OCI-LY1 (cell line): ENCODE data around the gene ZNF134.

ENCODE experiments used
- H2AFZ ChIP-seq: fragments of 200-600 bp; sonication (generic), shearing (Covaris generic); 2 replicates; pipeline ENCODE4 v1.6.0; 2014; ENCODE audit warnings: antibody characterized with exemption, mild to moderate bottlenecking, low read length
- H3F3A ChIP-seq: fragments of 200-600 bp; sonication (generic), shearing (Covaris generic); 2 replicates; pipeline ENCODE4 v1.6.0; 2014; ENCODE audit warnings: mild to moderate bottlenecking, antibody characterized with exemption, low read length, moderate library complexity; ENCODE audit not compliant: insufficient read depth
- H3K27ac ChIP-seq: fragments of 200-600 bp; sonication (generic); 2 replicates; pipeline ENCODE4 v1.5.1; 2014; ENCODE audit warnings: low read length, mixed run types, mild to moderate bottlenecking, low read depth; ENCODE audit not compliant: poor library complexity, severe bottlenecking
- H3K27me3 ChIP-seq: fragments of 200-600 bp; sonication (generic); 2 replicates; pipeline ENCODE4 v1.6.0; 2014; ENCODE audit warnings: antibody characterized with exemption, mild to moderate bottlenecking, low read length, moderate library complexity; ENCODE audit not compliant: insufficient read depth
- H3K36me3 ChIP-seq: fragments of 200-600 bp; sonication (generic); 2 replicates; pipeline ENCODE4 v1.6.1; 2014; ENCODE audit warnings: mild to moderate bottlenecking, antibody characterized with exemption, low read length, moderate library complexity, mixed read lengths; ENCODE audit not compliant: insufficient read depth
- H3K4me1 ChIP-seq: fragments of 200-600 bp; sonication (generic); 2 replicates; pipeline ENCODE4 v1.5.1; 2014; ENCODE audit warnings: mild to moderate bottlenecking, low read length, moderate library complexity; ENCODE audit not compliant: insufficient read depth, severe bottlenecking
- H3K4me2 ChIP-seq: fragments of 200-600 bp; sonication (generic), shearing (Covaris generic); 2 replicates; pipeline ENCODE4 v1.6.1; 2014; ENCODE audit warnings: low read length
- H3K4me3 ChIP-seq: fragments of 200-600 bp; sonication (generic); 2 replicates; pipeline ENCODE4 v1.5.1; 2014; ENCODE audit warnings: low read length, low read depth, mild to moderate bottlenecking, mixed read lengths; ENCODE audit not compliant: poor library complexity, severe bottlenecking
- H3K79me2 ChIP-seq: fragments of 200-600 bp; shearing (Covaris generic); 2 replicates; pipeline ENCODE4 v1.6.1; 2016; ENCODE audit warnings: mixed run types, low read length, mixed read lengths; ENCODE audit not compliant: insufficient read depth
- H3K9ac ChIP-seq: fragments of 200-600 bp; sonication (generic), shearing (Covaris generic); 2 replicates; pipeline ENCODE4 v1.6.1; 2014; ENCODE audit warnings: mild to moderate bottlenecking, low read length, mixed read lengths
- H3K9me2 ChIP-seq: fragments of 200-600 bp; sonication (generic), shearing (Covaris generic); 2 replicates; pipeline ENCODE4 v1.6.1; 2014; ENCODE audit warnings: low read depth, mild to moderate bottlenecking, low read length, mixed read lengths
- H3K9me3 ChIP-seq: fragments of 200-600 bp; shearing (Covaris generic); 2 replicates; pipeline ENCODE4 v1.6.1; 2014; ENCODE audit warnings: low read length, mixed read lengths
- H4K20me1 ChIP-seq: fragments of 200-600 bp; sonication (generic), shearing (Covaris generic); 2 replicates; pipeline ENCODE4 v1.6.0; 2016; ENCODE audit warnings: mild to moderate bottlenecking, low read length; ENCODE audit not compliant: insufficient read depth
- CTCF ChIP-seq: fragments of 200-600 bp; sonication (generic), shearing (Covaris generic); IDR thresholded peaks from 2 replicates; pipeline ENCODE4 v1.5.1; 2017; ENCODE audit warnings: mild to moderate bottlenecking, antibody characterized with exemption, low read length, moderate library complexity, mixed read lengths
- EZH2 ChIP-seq: fragments of 200-600 bp; sonication (generic), shearing (Covaris generic); IDR thresholded peaks from 2 replicates; pipeline ENCODE4 v1.8.0; 2017; ENCODE audit warnings: borderline replicate concordance, mixed run types, mild to moderate bottlenecking, antibody characterized with exemption, low read length, moderate library complexity, mixed read lengths

The ZNF134 gene

DNA sequence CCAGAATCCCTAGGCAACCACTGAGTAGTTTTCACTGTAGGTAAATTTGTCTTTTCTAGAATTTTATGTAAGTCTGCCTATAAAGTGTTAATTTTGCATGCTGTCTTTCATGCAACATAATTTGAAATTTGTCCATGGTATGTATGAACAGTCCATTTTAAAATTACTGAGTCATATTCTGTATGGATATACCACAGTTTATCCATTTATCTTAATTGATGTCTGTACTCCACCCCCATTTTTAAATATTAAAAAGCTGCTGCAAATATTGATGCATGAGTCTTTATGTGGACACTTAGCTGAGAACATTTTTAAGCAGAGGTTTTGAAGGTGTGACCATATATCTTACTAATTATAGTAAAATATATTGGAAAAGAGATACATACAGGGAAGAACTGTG is 9.0 kb downstream of the ZNF134 start:
- TF ChIP-seq EZH2 (no peak), CTCF (no peak)
- no peak overlapping the region for H3K9ac ChIP-seq
- H4K20me1 ChIP-seq: no peaks in the 10 kb centered on the region
- H3K9me2 ChIP-seq: no peaks in the 10 kb centered on the region
- H2AFZ ChIP-seq: no peak overlapping the region
- H3K27ac ChIP-seq: no peak overlapping the region
- peaks cover 67% of the 10 kb centered on the region for H3K36me3 ChIP-seq
- H3K27me3 ChIP-seq: no peaks in the 10 kb centered on the region
- H3K79me2 ChIP-seq: no peaks in the 10 kb centered on the region
- H3K4me1 ChIP-seq: no peaks in the 10 kb centered on the region
- 0 out of 2 replicates have a peak, but pooled peaks cover 3% of the 10 kb centered on the region for H3F3A ChIP-seq
- H3K4me3 ChIP-seq: no peak overlapping the region
- H3K9me3 ChIP-seq: peaks cover 64% of the 10 kb centered on the region
- no peak overlapping the region for H3K4me2 ChIP-seq

GRCh38 chr19:57632987-57633831 is 19.2 kb downstream of the ZNF134 start, which contains the start of gene ZNF211:
TSS of gene ZNF211 (plus strand) at chr19:57633168. CDS start at chr19:57633347, 179 bp downstream.
- H2AFZ ChIP-seq: peak within 1 kb of the TSS; percentile 39
- peak within 1 kb of the TSS; percentile 100 for H3K4me3 ChIP-seq
- peaks cover 15% of the 10 kb centered on the region for H3K9me3 ChIP-seq
- H3K9me2 ChIP-seq: no peaks in the 10 kb centered on the region
- no peak for TF ChIP-seq EZH2
- no peak for TF ChIP-seq CTCF
- H4K20me1 ChIP-seq: no peaks in the 10 kb centered on the region
- peak within 1 kb of the TSS; percentile 98 for H3K4me2 ChIP-seq
- H3K27ac ChIP-seq: no peak within 1 kb of the TSS
- 0 out of 2 replicates have a peak, but pooled peaks cover 5% of the 10 kb centered on the region for H3K79me2 ChIP-seq
- H3F3A ChIP-seq: no peaks in the 10 kb centered on the region
- no peaks in the 10 kb centered on the region for H3K27me3 ChIP-seq
- H3K9ac ChIP-seq: peak within 1 kb of the TSS; percentile 95
- H3K4me1 ChIP-seq: peaks cover 12% of the 10 kb centered on the region
- peaks cover 37% of the 10 kb centered on the region for H3K36me3 ChIP-seq

DNA sequence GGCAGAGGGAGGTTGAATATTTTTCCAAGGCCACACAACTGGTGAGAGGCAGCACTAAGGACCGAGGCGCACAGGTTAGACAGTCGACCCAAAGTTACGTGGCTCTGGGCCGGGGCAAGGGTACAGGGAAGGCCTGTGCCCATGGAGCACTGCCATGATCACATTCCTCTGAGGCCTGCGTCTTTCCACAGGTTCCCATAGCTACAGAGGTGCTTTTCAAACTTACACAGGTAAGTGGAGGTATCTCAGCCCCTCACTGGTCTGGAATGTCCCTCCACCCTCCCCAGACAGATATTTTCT is 19.7 kb downstream of the ZNF134 start:
- H3K4me1 ChIP-seq: peaks cover 12% of the 10 kb centered on the region
- peaks cover 12% of the 10 kb centered on the region for H3K9me3 ChIP-seq
- no peak for TF ChIP-seq EZH2
- no peak for TF ChIP-seq CTCF
- no peak overlapping the region for H3K27ac ChIP-seq
- H2AFZ ChIP-seq: no peak overlapping the region
- peak overlapping the region; percentile 95 for H3K9ac ChIP-seq
- 0 out of 2 replicates have a peak, but pooled peaks cover 5% of the 10 kb centered on the region for H3K79me2 ChIP-seq
- no peaks in the 10 kb centered on the region for H3F3A ChIP-seq
- H3K36me3 ChIP-seq: peaks cover 43% of the 10 kb centered on the region
- H3K9me2 ChIP-seq: no peaks in the 10 kb centered on the region
- no peaks in the 10 kb centered on the region for H3K27me3 ChIP-seq
- peak overlapping the region; percentile 98 for H3K4me2 ChIP-seq
- H4K20me1 ChIP-seq: no peaks in the 10 kb centered on the region
- H3K4me3 ChIP-seq: peak overlapping the region; percentile 100
